Measurements from ENCODE around the gene SMYD1.

Gene SMYD1

DNA sequence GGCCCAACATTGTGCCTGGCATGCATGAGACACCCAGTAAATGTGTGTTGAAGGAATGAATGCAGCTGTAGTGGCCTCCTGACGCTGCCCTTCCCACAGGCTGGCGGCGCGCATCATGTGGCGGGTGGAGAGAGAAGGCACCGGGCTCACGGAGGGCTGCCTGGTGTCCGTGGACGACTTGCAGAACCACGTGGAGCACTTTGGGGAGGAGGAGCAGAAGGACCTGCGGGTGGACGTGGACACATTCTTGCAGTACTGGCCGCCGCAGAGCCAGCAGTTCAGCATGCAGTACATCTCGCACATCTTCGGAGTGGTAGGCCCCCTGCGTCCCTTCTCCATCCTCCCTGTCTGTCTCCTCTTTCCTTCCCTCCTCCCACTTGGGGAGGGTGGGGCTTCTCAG lies 20.1 kb downstream of the SMYD1 start:
- DNase-seq (ENCODE audit: low spot score) = no peak

DNA sequence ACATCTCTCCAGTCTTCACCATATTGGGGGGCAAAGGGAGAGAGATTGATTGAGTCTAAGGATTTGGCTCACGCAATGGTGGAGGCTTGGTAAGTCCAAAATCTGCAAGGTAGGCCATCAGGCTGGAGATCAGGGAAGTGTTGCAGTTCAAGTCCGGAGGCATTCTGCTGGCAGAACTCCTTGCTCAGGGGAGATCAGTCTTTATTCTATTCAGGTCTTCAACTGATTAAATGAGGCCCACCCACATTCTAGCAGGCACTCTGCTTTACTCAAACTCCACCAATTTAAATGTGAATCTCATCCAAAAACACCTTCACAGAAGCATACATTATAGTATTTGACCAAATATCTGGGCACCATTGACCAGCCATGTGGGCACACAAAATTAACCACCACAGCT lies 21.4 kb downstream of the SMYD1 start:
- DNase-seq (ENCODE audit: low spot score) = no peak
- TF ChIP-seq, protein P1, sequence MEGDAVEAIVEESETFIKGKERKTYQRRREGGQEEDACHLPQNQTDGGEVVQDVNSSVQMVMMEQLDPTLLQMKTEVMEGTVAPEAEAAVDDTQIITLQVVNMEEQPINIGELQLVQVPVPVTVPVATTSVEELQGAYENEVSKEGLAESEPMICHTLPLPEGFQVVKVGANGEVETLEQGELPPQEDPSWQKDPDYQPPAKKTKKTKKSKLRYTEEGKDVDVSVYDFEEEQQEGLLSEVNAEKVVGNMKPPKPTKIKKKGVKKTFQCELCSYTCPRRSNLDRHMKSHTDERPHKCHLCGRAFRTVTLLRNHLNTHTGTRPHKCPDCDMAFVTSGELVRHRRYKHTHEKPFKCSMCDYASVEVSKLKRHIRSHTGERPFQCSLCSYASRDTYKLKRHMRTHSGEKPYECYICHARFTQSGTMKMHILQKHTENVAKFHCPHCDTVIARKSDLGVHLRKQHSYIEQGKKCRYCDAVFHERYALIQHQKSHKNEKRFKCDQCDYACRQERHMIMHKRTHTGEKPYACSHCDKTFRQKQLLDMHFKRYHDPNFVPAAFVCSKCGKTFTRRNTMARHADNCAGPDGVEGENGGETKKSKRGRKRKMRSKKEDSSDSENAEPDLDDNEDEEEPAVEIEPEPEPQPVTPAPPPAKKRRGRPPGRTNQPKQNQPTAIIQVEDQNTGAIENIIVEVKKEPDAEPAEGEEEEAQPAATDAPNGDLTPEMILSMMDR (IDR thresholded peaks at IDR 0.05; ENCODE audit: extremely low read depth, missing control alignments) = no peak

More for the DNA sequence above, 20.1 kb downstream of the SMYD1 start:
- TF ChIP-seq, protein P1 (IDR thresholded peaks at IDR 0.05; ENCODE audit: extremely low read depth, missing control alignments) = no peak

DNA sequence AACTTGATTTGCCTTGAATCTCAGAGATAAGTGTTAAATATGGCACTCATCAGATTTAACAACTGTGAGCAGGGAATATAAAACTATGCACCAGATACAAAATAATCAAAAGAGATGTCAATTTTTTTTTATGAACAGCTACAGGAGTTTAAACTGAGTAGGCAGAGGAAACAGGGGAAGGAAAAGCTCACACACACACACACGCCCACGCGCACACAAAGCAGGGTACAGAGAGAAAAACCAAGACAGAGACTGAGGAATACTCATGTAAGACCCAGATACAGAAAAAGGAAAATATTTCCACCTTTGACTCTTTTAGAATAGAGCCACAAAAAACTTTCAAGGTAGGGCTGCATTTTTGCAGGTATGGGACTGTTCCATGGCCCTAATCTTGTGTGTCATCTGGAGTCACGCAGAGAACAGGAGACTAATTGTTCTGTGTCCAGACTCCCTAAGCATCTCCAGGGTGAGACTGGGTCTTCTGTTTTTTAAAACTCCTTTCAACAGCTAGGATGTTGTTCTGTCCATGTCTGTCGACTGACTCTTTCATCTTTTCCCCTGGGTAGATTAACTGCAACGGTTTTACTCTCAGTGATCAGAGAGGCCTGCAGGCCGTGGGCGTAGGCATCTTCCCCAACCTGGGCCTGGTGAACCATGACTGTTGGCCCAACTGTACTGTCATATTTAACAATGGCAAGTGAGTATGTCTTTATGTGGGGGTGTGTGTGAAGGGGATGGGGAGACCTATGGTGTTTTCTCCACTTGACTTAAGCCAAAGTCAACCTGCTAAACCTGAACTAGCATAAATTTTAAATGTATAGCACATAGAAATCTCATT lies 23.0 kb downstream of the SMYD1 start:
- TF ChIP-seq, protein P1 (IDR thresholded peaks at IDR 0.05; ENCODE audit: extremely low read depth, missing control alignments) = no peak
- no peak for DNase-seq (ENCODE audit: low spot score)

DNA sequence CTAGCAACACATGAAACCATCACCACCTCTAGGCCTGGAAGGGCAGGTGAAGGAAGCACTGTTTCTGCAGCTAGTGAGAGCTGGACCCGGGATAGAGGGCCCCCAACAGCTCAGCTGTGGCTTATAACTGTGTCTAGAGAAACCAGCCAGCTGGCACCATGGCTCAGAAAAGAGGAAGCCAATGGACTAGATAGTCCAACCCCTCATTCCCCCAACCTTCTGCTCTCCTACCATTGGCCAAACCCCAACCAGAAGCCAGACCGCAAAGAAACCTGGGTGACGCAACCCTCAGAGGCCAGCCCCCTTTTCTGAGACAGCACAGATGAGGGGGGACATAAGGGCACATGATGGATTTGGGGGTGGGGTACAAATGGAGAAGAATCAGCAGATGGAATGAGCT lies 24.3 kb downstream of the SMYD1 start:
- TF ChIP-seq, protein P1 (IDR thresholded peaks at IDR 0.05; ENCODE audit: extremely low read depth, missing control alignments) = no peak

DNA sequence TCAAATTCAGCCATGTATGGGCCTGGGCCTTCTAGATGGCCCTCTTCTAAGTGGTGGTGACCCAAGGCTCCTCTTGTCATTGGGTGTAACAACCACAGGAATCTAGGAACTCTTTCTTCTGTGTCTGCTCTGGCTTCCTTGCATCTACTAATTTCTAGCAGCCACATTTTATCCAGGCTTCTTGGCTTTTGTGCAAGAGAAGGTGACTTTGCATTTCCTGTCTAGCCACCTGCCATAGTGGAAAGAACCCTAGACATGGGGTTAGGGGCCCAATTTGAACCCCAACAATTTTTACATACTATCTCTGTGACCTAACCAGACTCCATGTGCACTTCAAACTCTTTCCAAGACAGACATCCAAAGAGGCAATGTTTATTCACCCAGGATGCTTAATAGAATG lies 25.1 kb downstream of the SMYD1 start:
- TF ChIP-seq, protein P1 (IDR thresholded peaks at IDR 0.05; ENCODE audit: extremely low read depth, missing control alignments) = no peak
- no peak for DNase-seq (ENCODE audit: low spot score)

More for the DNA sequence above, 24.3 kb downstream of the SMYD1 start:
- DNase-seq (ENCODE audit: low spot score) = no peak

DNA sequence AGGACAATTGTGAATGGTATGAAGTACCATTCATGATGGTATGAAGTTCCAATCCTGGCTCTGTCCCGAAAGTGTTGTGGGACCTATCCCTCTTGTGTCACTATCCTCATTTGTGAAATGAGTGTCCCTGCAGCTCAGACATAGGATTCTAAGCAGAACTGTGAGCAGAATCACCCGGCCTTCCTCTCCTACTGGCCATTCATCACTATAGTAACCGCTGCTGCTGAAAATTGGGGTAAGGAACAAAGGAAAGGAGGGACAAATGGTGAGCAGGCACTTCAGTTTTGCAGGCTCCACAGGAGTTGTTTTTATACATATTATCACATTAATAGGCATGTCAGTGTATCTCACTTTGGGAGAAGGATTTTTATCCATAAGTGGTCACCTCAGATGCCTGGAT lies 27.4 kb downstream of the SMYD1 start:
- DNase-seq (ENCODE audit: low spot score) = no peak
- TF ChIP-seq, protein P1 (IDR thresholded peaks at IDR 0.05; ENCODE audit: extremely low read depth, missing control alignments) = no peak

DNA sequence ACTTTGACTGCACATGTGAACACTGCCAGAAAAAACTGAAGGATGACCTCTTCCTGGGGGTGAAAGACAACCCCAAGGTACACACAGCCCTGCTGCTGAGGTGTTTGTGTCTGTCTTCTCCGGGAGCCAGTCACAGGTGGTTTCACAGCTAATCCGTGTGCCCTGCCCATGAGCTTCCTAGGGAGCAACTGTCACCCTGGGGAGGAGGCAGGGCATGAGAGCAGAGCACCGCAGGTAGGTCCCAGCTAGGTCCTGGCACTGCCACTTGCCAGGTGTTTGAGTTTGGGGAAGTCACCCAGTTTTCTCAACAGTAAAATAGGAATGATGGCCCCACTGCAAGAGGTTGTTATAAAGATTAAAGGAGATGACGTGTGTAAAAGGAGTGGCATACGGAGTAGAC lies 29.1 kb downstream of the SMYD1 start:
- TF ChIP-seq, protein P1 (IDR thresholded peaks at IDR 0.05; ENCODE audit: extremely low read depth, missing control alignments) = no peak
- no peak for DNase-seq (ENCODE audit: low spot score)

Measured in GM20000 (cell line).